ENCODE data around the gene BMP7.

The BMP7 gene

GRCh38 chr20:57224641-57225138, 41.8 kb downstream of the BMP7 start:
- DNase-seq, result no peak

- DNase-seq, result no peak
These were observed 42.6 kb downstream of the BMP7 start for GRCh38 chr20:57223648-57224489.

- DNase-seq, result no peak
These were observed 43.9 kb downstream of the BMP7 start for GRCh38 chr20:57222631-57222950.

GRCh38 chr20:57221916-57222630, 44.4 kb downstream of the BMP7 start:
- no peak for DNase-seq

GRCh38 chr20:57220337-57221145, 45.9 kb downstream of the BMP7 start:
- DNase-seq, result no peak

GRCh38 chr20:57219071-57219677, 47.3 kb downstream of the BMP7 start:
- DNase-seq, result no peak

- DNase-seq, result no peak
These were observed 48.0 kb downstream of the BMP7 start for GRCh38 chr20:57218489-57218888.

GRCh38 chr20:57217802-57218201, 48.6 kb downstream of the BMP7 start:
- DNase-seq, result no peak

GRCh38 chr20:57216669-57217068, 49.8 kb downstream of the BMP7 start:
- no peak for DNase-seq

GRCh38 chr20:57215826-57216471, 50.5 kb downstream of the BMP7 start:
- DNase-seq, result no peak

GRCh38 chr20:57215426-57215825, 51.0 kb downstream of the BMP7 start:
- DNase-seq, result no peak

- no peak for DNase-seq
These were observed 51.5 kb downstream of the BMP7 start for GRCh38 chr20:57214948-57215347.

GRCh38 chr20:57214427-57214826, 52.0 kb downstream of the BMP7 start:
- DNase-seq, result no peak

GRCh38 chr20:57213924-57214323, 52.5 kb downstream of the BMP7 start:
- DNase-seq, result no peak

- no peak for DNase-seq
These were observed 53.1 kb downstream of the BMP7 start for GRCh38 chr20:57213291-57213690.

- no peak for DNase-seq
These were observed 53.7 kb downstream of the BMP7 start for GRCh38 chr20:57212534-57213276.

- DNase-seq, result no peak
These were observed 54.4 kb downstream of the BMP7 start for GRCh38 chr20:57211908-57212533.

GRCh38 chr20:57211406-57211805, 55.0 kb downstream of the BMP7 start:
- DNase-seq, result no peak

- no peak for DNase-seq
These were observed 55.5 kb downstream of the BMP7 start for GRCh38 chr20:57210911-57211280.

- no peak for DNase-seq
These were observed 56.2 kb downstream of the BMP7 start for GRCh38 chr20:57210054-57210910.

Data from NCI-H1694 (cell line).